ENCODE results near the gene MLLT6.

DNA sequence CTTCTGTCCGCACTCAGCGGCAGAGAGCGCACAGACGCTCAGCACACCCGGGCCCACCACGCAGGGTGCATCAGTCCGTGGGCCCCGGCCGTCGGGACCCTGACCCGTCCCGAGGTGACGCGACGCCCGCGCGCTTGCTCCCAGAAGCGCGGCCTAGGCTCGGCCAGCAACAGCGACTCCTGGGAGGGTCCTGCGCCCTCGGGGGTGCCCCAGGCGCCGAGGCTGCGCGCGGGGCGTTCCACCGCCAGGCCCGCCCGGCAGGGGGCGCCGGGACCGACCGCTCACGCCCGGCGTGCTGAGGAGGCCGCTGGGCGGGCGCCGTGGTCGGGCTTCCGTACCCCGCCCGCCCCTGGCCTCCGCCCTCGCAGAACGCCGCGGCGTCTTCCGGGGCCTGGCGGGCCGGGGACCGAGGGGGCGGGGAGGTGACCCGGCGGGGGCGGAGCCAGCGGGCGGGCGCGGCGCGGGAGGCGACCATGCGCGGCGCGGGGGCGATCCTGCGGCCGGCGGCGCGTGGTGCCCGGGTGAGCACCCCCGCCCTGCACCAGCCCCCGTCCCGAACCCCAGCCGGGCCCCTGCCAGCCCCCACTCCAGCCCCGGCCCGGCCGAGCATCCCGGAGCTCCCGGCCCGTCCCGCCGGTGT, 24.9 kb downstream of the MLLT6 start, which contains the start of gene CISD3:
- TF ChIP-seq CTCF (IDR thresholded peaks at IDR 0.05), result peak; percentile 62
- no peak for TF ChIP-seq EZH2 (IDR thresholded peaks at IDR 0.05)
